CD4-positive, alpha-beta T cell treated with Interleukin-17A for 1 hour (primary cell): ENCODE measurements around the gene ASIC4.

Experiments used
- DNase-seq: peaks from one replicate; pipeline ENCODE4 v3.0.0-alpha.2; 2020

The ASIC4 gene

GRCh38 chr2:219554350-219554749 lies 40.1 kb downstream of the ASIC4 start:
- DNase-seq = no peak

GRCh38 chr2:219555956-219556355 lies 41.7 kb downstream of the ASIC4 start:
- no peak for DNase-seq

- DNase-seq = no peak
These were observed 42.1 kb downstream of the ASIC4 start for GRCh38 chr2:219556413-219556812.

GRCh38 chr2:219557320-219557719 lies 43.0 kb downstream of the ASIC4 start:
- DNase-seq = no peak

- DNase-seq = no peak
These were observed 43.8 kb downstream of the ASIC4 start for GRCh38 chr2:219557791-219558785.

- no peak for DNase-seq
These were observed 45.1 kb downstream of the ASIC4 start for GRCh38 chr2:219559156-219559915.

GRCh38 chr2:219560037-219560892 lies 46.0 kb downstream of the ASIC4 start:
- peak; percentile 23 for DNase-seq

- no peak for DNase-seq
These were observed 46.6 kb downstream of the ASIC4 start for GRCh38 chr2:219560893-219561178.

GRCh38 chr2:219561179-219562048 lies 47.1 kb downstream of the ASIC4 start:
- no peak for DNase-seq

- DNase-seq = no peak
These were observed 48.1 kb downstream of the ASIC4 start for GRCh38 chr2:219562049-219563020.

GRCh38 chr2:219563271-219563928 lies 49.1 kb downstream of the ASIC4 start:
- DNase-seq = no peak

- DNase-seq = no peak
These were observed 51.1 kb downstream of the ASIC4 start for GRCh38 chr2:219565130-219566080.

GRCh38 chr2:219566640-219567039 lies 52.4 kb downstream of the ASIC4 start:
- DNase-seq = no peak

GRCh38 chr2:219567131-219567530 lies 52.8 kb downstream of the ASIC4 start:
- DNase-seq = no peak

GRCh38 chr2:219567791-219568361 lies 53.6 kb downstream of the ASIC4 start:
- no peak for DNase-seq

GRCh38 chr2:219569041-219569440 lies 54.8 kb downstream of the ASIC4 start:
- DNase-seq = no peak

- no peak for DNase-seq
These were observed 55.4 kb downstream of the ASIC4 start for GRCh38 chr2:219569635-219570034.

- no peak for DNase-seq
These were observed 56.1 kb downstream of the ASIC4 start for GRCh38 chr2:219570194-219570923.
